OCI-LY1 (cell line): ENCODE data around the gene TICAM1.

Experiments
- H2AFZ ChIP-seq: fragments of 200-600 bp; sonication (generic), shearing (Covaris generic); 2 replicates; pipeline ENCODE4 v1.6.0; 2014; ENCODE audit warnings: antibody characterized with exemption, mild to moderate bottlenecking, low read length
- H3F3A ChIP-seq: fragments of 200-600 bp; sonication (generic), shearing (Covaris generic); 2 replicates; pipeline ENCODE4 v1.6.0; 2014; ENCODE audit warnings: mild to moderate bottlenecking, antibody characterized with exemption, low read length, moderate library complexity; ENCODE audit not compliant: insufficient read depth
- H3K27ac ChIP-seq: fragments of 200-600 bp; sonication (generic); 2 replicates; pipeline ENCODE4 v1.5.1; 2014; ENCODE audit warnings: low read length, mixed run types, mild to moderate bottlenecking, low read depth; ENCODE audit not compliant: poor library complexity, severe bottlenecking
- H3K27me3 ChIP-seq: fragments of 200-600 bp; sonication (generic); 2 replicates; pipeline ENCODE4 v1.6.0; 2014; ENCODE audit warnings: antibody characterized with exemption, mild to moderate bottlenecking, low read length, moderate library complexity; ENCODE audit not compliant: insufficient read depth
- H3K36me3 ChIP-seq: fragments of 200-600 bp; sonication (generic); 2 replicates; pipeline ENCODE4 v1.6.1; 2014; ENCODE audit warnings: mild to moderate bottlenecking, antibody characterized with exemption, low read length, moderate library complexity, mixed read lengths; ENCODE audit not compliant: insufficient read depth
- H3K4me1 ChIP-seq: fragments of 200-600 bp; sonication (generic); 2 replicates; pipeline ENCODE4 v1.5.1; 2014; ENCODE audit warnings: mild to moderate bottlenecking, low read length, moderate library complexity; ENCODE audit not compliant: insufficient read depth, severe bottlenecking
- H3K4me2 ChIP-seq: fragments of 200-600 bp; sonication (generic), shearing (Covaris generic); 2 replicates; pipeline ENCODE4 v1.6.1; 2014; ENCODE audit warnings: low read length
- H3K4me3 ChIP-seq: fragments of 200-600 bp; sonication (generic); 2 replicates; pipeline ENCODE4 v1.5.1; 2014; ENCODE audit warnings: low read length, low read depth, mild to moderate bottlenecking, mixed read lengths; ENCODE audit not compliant: poor library complexity, severe bottlenecking
- H3K79me2 ChIP-seq: fragments of 200-600 bp; shearing (Covaris generic); 2 replicates; pipeline ENCODE4 v1.6.1; 2016; ENCODE audit warnings: mixed run types, low read length, mixed read lengths; ENCODE audit not compliant: insufficient read depth
- H3K9ac ChIP-seq: fragments of 200-600 bp; sonication (generic), shearing (Covaris generic); 2 replicates; pipeline ENCODE4 v1.6.1; 2014; ENCODE audit warnings: mild to moderate bottlenecking, low read length, mixed read lengths
- H3K9me2 ChIP-seq: fragments of 200-600 bp; sonication (generic), shearing (Covaris generic); 2 replicates; pipeline ENCODE4 v1.6.1; 2014; ENCODE audit warnings: low read depth, mild to moderate bottlenecking, low read length, mixed read lengths
- H3K9me3 ChIP-seq: fragments of 200-600 bp; shearing (Covaris generic); 2 replicates; pipeline ENCODE4 v1.6.1; 2014; ENCODE audit warnings: low read length, mixed read lengths
- H4K20me1 ChIP-seq: fragments of 200-600 bp; sonication (generic), shearing (Covaris generic); 2 replicates; pipeline ENCODE4 v1.6.0; 2016; ENCODE audit warnings: mild to moderate bottlenecking, low read length; ENCODE audit not compliant: insufficient read depth
- CTCF ChIP-seq: fragments of 200-600 bp; sonication (generic), shearing (Covaris generic); IDR thresholded peaks from 2 replicates; pipeline ENCODE4 v1.5.1; 2017; ENCODE audit warnings: mild to moderate bottlenecking, antibody characterized with exemption, low read length, moderate library complexity, mixed read lengths
- EZH2 ChIP-seq: fragments of 200-600 bp; sonication (generic), shearing (Covaris generic); IDR thresholded peaks from 2 replicates; pipeline ENCODE4 v1.8.0; 2017; ENCODE audit warnings: borderline replicate concordance, mixed run types, mild to moderate bottlenecking, antibody characterized with exemption, low read length, moderate library complexity, mixed read lengths

TICAM1 gene

GRCh38 chr19:4803736-4804695 is 27.5 kb downstream of the TICAM1 start:
- no peak overlapping the region for H2AFZ ChIP-seq

GRCh38 chr19:4802711-4803110 is 28.8 kb downstream of the TICAM1 start:
- Histone ChIP-seq H3K36me3 (peaks cover 1% of the 10 kb centered on the region), H2AFZ (no peak overlapping the region), H3K9me2 (no peaks in the 10 kb centered on the region)

More at GRCh38 chr19:4803736-4804695, 27.5 kb downstream of the TICAM1 start:
- H3K27ac ChIP-seq, result no peak overlapping the region
- H3K4me1 ChIP-seq, result peaks cover 9% of the 10 kb centered on the region
- H3K36me3 ChIP-seq, result no peaks in the 10 kb centered on the region; the same call in 1 of the 2 replicates
- TF ChIP-seq CTCF (peak; percentile 92), EZH2 (no peak)
- no peaks in the 10 kb centered on the region for H3K79me2 ChIP-seq
- H3K9ac ChIP-seq, result no peak overlapping the region
- H3F3A ChIP-seq, result peaks cover 2% of the 10 kb centered on the region; the same call in 1 of the 2 replicates
- no peak overlapping the region for H3K4me2 ChIP-seq
- H3K9me3 ChIP-seq, result no peaks in the 10 kb centered on the region
- no peaks in the 10 kb centered on the region for H3K27me3 ChIP-seq
- no peak overlapping the region for H3K4me3 ChIP-seq
- no peaks in the 10 kb centered on the region for H4K20me1 ChIP-seq
- H3K9me2 ChIP-seq, result no peaks in the 10 kb centered on the region

GRCh38 chr19:4801085-4801619 is 30.4 kb downstream of the TICAM1 start:
- no peak overlapping the region for H3K9ac ChIP-seq
- no peaks in the 10 kb centered on the region for H3K79me2 ChIP-seq
- no peak overlapping the region for H3K4me3 ChIP-seq
- H3K27me3 ChIP-seq, result no peaks in the 10 kb centered on the region
- H3K27ac ChIP-seq, result no peak overlapping the region
- TF ChIP-seq CTCF, result no peak
- no peak for TF ChIP-seq EZH2
- no peaks in the 10 kb centered on the region for H3K9me3 ChIP-seq
- no peak overlapping the region for H3K4me2 ChIP-seq
- H2AFZ ChIP-seq, result no peak overlapping the region
- H3K9me2 ChIP-seq, result no peaks in the 10 kb centered on the region
- H4K20me1 ChIP-seq, result no peaks in the 10 kb centered on the region
- H3K36me3 ChIP-seq, result peaks cover 16% of the 10 kb centered on the region
- peaks cover 2% of the 10 kb centered on the region; the same call in 1 of the 2 replicates for H3F3A ChIP-seq
- no peaks in the 10 kb centered on the region for H3K4me1 ChIP-seq

More at GRCh38 chr19:4802711-4803110, 28.8 kb downstream of the TICAM1 start:
- Histone ChIP-seq H3K4me2 (no peak overlapping the region), H3F3A (peaks cover 2% of the 10 kb centered on the region; the same call in 1 of the 2 replicates), H3K27me3 (no peaks in the 10 kb centered on the region), H3K79me2 (no peaks in the 10 kb centered on the region), H3K9ac (no peak overlapping the region), H3K9me3 (no peaks in the 10 kb centered on the region), H4K20me1 (no peaks in the 10 kb centered on the region), H3K4me1 (peaks cover 8% of the 10 kb centered on the region), H3K4me3 (no peak overlapping the region), H3K27ac (no peak overlapping the region)
- no peak for TF ChIP-seq CTCF
